ENCODE measurements around the gene FGFR3.

DNA sequence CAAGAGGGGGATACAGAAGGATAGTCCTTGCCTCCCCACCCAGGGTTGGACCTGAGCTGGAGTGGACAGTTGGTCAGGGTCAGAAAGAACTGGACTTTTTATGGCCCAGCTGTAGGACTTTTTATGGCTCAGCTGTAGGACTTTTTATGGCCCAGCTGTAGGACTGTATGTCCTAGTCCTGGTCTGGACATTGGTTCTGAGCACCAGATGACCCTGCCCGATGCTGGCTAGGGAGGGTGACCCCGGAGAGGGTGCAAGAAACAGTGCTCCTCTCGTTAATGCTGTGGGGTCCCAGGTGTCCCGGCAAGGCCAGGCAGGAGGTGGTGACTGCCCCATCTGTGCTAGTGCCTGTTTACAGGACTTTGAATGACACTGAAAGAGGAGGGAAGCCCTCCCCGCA is 64.8 kb downstream of the FGFR3 start:
- TF ChIP-seq, protein P1, sequence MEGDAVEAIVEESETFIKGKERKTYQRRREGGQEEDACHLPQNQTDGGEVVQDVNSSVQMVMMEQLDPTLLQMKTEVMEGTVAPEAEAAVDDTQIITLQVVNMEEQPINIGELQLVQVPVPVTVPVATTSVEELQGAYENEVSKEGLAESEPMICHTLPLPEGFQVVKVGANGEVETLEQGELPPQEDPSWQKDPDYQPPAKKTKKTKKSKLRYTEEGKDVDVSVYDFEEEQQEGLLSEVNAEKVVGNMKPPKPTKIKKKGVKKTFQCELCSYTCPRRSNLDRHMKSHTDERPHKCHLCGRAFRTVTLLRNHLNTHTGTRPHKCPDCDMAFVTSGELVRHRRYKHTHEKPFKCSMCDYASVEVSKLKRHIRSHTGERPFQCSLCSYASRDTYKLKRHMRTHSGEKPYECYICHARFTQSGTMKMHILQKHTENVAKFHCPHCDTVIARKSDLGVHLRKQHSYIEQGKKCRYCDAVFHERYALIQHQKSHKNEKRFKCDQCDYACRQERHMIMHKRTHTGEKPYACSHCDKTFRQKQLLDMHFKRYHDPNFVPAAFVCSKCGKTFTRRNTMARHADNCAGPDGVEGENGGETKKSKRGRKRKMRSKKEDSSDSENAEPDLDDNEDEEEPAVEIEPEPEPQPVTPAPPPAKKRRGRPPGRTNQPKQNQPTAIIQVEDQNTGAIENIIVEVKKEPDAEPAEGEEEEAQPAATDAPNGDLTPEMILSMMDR (IDR thresholded peaks at IDR 0.05; ENCODE audit: poor library complexity, severe bottlenecking) = no peak
- TF ChIP-seq MXI1 (conservative IDR thresholded peaks at IDR 0.05; ENCODE audit: poor library complexity, severe bottlenecking) = no peak
